ENCODE measurements around the gene STX2.
"Not testable (repeated sequence)": the region's sequence is repeated elsewhere in the genome, so short reads cannot be mapped to it uniquely, and the experiment has no call there.

Gene STX2

GRCh38 chr12:130791629-130792028 lies 47.4 kb downstream of the STX2 start:
- DNase-seq (ENCODE audit: low read depth): no peak
- H3K4me3 ChIP-seq (ENCODE audit: low read depth, low read length): no peak overlapping the region
- TF ChIP-seq CTCF (IDR thresholded peaks at IDR 0.05; ENCODE audit: control insufficient read depth, extremely low read depth, insufficient read depth): no peak

GRCh38 chr12:130788515-130788914 lies 50.5 kb downstream of the STX2 start:
- no peak for DNase-seq (ENCODE audit: low read depth)
- H3K4me3 ChIP-seq (ENCODE audit: low read depth, low read length): no peak overlapping the region
- TF ChIP-seq CTCF (IDR thresholded peaks at IDR 0.05; ENCODE audit: control insufficient read depth, extremely low read depth, insufficient read depth): no peak

- TF ChIP-seq CTCF (IDR thresholded peaks at IDR 0.05; ENCODE audit: control insufficient read depth, extremely low read depth, insufficient read depth): no peak
- no peak overlapping the region for H3K4me3 ChIP-seq (ENCODE audit: low read depth, low read length)
- no peak for DNase-seq (ENCODE audit: low read depth)
Measured at GRCh38 chr12:130787445-130788410, 51.3 kb downstream of the STX2 start.

GRCh38 chr12:130787041-130787440 lies 52.0 kb downstream of the STX2 start:
- TF ChIP-seq CTCF (IDR thresholded peaks at IDR 0.05; ENCODE audit: control insufficient read depth, extremely low read depth, insufficient read depth): no peak
- no peak for DNase-seq (ENCODE audit: low read depth)

GRCh38 chr12:130783110-130783715 lies 55.8 kb downstream of the STX2 start:
- no peak for DNase-seq (ENCODE audit: low read depth)

More at GRCh38 chr12:130787041-130787440, 52.0 kb downstream of the STX2 start:
- no peak overlapping the region for H3K4me3 ChIP-seq (ENCODE audit: low read depth, low read length)

GRCh38 chr12:130782245-130782644 lies 56.8 kb downstream of the STX2 start:
- DNase-seq (ENCODE audit: low read depth); H3K4me3 ChIP-seq (ENCODE audit: low read depth, low read length): not testable (repeated sequence)

More at GRCh38 chr12:130783110-130783715, 55.8 kb downstream of the STX2 start:
- no peak overlapping the region for H3K4me3 ChIP-seq (ENCODE audit: low read depth, low read length)
- TF ChIP-seq CTCF (IDR thresholded peaks at IDR 0.05; ENCODE audit: control insufficient read depth, extremely low read depth, insufficient read depth): no peak

GRCh38 chr12:130780880-130781575 lies 58.0 kb downstream of the STX2 start:
- no peak for DNase-seq (ENCODE audit: low read depth)
- TF ChIP-seq CTCF (IDR thresholded peaks at IDR 0.05; ENCODE audit: control insufficient read depth, extremely low read depth, insufficient read depth): no peak
- no peak overlapping the region for H3K4me3 ChIP-seq (ENCODE audit: low read depth, low read length)

All from LNCaP clone FGC (cell line).